Liver (tissue), 3 donors: Measurements from ENCODE around the gene PDIA4.

Experiments
- ATF3 ChIP-seq: IDR thresholded peaks from 2 replicates; pipeline ENCODE4 v1.6.1; 2016; ENCODE audit warnings: antibody characterized with exemption
- CTCF ChIP-seq: fragments of 150-350 bp; IDR thresholded peaks from 2 replicates; pipeline ENCODE4 v1.5.1; 2017; ENCODE audit warnings: improper control_type of control experiment, low read depth, low read length; ENCODE audit not compliant: missing input control
- EGR1 ChIP-seq, 2 donors: IDR thresholded peaks; 2 replicates each; pipeline ENCODE4 v1.6.1; 2016 to 2018; ENCODE audit warnings: antibody characterized with exemption in 2 of 2, low read depth in 2 of 2
- FOXA1 ChIP-seq: IDR thresholded peaks from 2 replicates; pipeline ENCODE4 v1.6.1; 2016; ENCODE audit warnings: antibody characterized with exemption
- JUND ChIP-seq, 2 donors: IDR thresholded peaks; 2 replicates each; pipeline ENCODE4 v1.6.1; 2016; ENCODE audit warnings: antibody characterized with exemption in 2 of 2
- MAX ChIP-seq: IDR thresholded peaks from 2 replicates; pipeline ENCODE4 v1.6.1; 2016; ENCODE audit warnings: antibody characterized with exemption
- NR2F2 ChIP-seq: IDR thresholded peaks from 2 replicates; pipeline ENCODE4 v1.6.1; 2016; ENCODE audit warnings: antibody characterized with exemption
- REST ChIP-seq: IDR thresholded peaks from 2 replicates; pipeline ENCODE4 v1.6.1; 2016; ENCODE audit warnings: antibody characterized with exemption, mild to moderate bottlenecking
- RXRA ChIP-seq, 2 donors: IDR thresholded peaks; 2 replicates each; pipeline ENCODE4 v1.6.1; 2017 to 2018; ENCODE audit warnings: antibody characterized with exemption in 2 of 2, mild to moderate bottlenecking in 1 of 2
- SP1 ChIP-seq: IDR thresholded peaks from 2 replicates; pipeline ENCODE4 v1.6.1; 2018; ENCODE audit warnings: antibody characterized with exemption, mild to moderate bottlenecking
- TAF1 ChIP-seq: conservative IDR thresholded peaks from 2 replicates; pipeline ENCODE4 v1.6.1; 2016; ENCODE audit warnings: antibody characterized with exemption, mild to moderate bottlenecking
- YY1 ChIP-seq: IDR thresholded peaks from 2 replicates; pipeline ENCODE4 v1.6.1; 2016; ENCODE audit warnings: antibody characterized with exemption, mild to moderate bottlenecking
- donor health status: healthy.
- donor health status: healthy.

GRCh38 chr7:149022756-149023360 is 5.4 kb downstream of the PDIA4 start:
- TF ChIP-seq REST: no peak
- no peak for TF ChIP-seq CTCF
- no peak for TF ChIP-seq SP1
- TF ChIP-seq JUND (IDR thresholded peaks at IDR 0.05): no peak
- TF ChIP-seq RXRA (IDR thresholded peaks at IDR 0.05): no peak
- no peak for TF ChIP-seq MAX
- TF ChIP-seq ATF3: no peak
- TF ChIP-seq EGR1 (IDR thresholded peaks at IDR 0.05; ENCODE audit: low read depth in 2 of 2): no peak
- TF ChIP-seq YY1: no peak
- no peak for TF ChIP-seq TAF1
- no peak for TF ChIP-seq NR2F2
- no peak for TF ChIP-seq FOXA1
